ENCODE results near the gene ADAMTSL3. TPM values are rescaled to one million over a fixed set of nuclear protein-coding genes. Genes with fewer than 3 reads are reported as not detected.

ADAMTSL3 gene
- total and polyA plus RNA-seq, 2 experiments from 2014 or later = 0.61 to 0.87 TPM

DNA sequence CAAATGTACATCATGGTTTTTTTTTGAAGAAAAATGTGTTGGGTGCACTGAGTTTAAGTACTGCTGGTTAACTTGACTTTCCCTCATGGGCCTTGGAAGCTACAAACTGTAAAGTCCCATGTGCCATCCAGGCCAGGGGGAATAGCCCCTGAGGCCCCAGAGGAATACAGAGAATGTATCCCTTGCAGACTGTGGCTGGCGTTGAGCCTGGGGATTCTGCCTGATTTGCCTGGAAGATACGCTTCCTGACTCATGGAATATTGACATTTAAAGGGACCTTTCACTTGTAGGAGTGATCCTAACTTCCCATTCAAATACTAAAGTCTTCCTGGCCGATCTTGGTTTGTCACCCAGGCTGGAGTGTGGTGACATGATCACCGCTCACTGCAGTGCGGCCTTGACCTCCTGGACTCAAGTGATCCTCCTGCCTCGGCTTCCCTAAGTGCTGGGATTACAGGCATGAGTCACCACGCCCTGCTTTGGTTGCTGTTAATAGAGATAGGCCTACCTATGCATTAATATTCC lies 42.0 kb downstream of the ADAMTSL3 start:
- Mint-ChIP-seq H3K27me3 (ENCODE audit: insufficient read depth, low read depth, poor library complexity) (peaks cover 2% of the 10 kb centered on the region), H3K27ac (no peak overlapping the region)
- no peak for TF ChIP-seq STAT1 (IDR thresholded peaks at IDR 0.05; ENCODE audit: unreplicated experiment)
- TF ChIP-seq, protein P1, sequence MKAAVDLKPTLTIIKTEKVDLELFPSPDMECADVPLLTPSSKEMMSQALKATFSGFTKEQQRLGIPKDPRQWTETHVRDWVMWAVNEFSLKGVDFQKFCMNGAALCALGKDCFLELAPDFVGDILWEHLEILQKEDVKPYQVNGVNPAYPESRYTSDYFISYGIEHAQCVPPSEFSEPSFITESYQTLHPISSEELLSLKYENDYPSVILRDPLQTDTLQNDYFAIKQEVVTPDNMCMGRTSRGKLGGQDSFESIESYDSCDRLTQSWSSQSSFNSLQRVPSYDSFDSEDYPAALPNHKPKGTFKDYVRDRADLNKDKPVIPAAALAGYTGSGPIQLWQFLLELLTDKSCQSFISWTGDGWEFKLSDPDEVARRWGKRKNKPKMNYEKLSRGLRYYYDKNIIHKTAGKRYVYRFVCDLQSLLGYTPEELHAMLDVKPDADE (IDR thresholded peaks at IDR 0.05) = no peak
- TF ChIP-seq, protein P2, sequence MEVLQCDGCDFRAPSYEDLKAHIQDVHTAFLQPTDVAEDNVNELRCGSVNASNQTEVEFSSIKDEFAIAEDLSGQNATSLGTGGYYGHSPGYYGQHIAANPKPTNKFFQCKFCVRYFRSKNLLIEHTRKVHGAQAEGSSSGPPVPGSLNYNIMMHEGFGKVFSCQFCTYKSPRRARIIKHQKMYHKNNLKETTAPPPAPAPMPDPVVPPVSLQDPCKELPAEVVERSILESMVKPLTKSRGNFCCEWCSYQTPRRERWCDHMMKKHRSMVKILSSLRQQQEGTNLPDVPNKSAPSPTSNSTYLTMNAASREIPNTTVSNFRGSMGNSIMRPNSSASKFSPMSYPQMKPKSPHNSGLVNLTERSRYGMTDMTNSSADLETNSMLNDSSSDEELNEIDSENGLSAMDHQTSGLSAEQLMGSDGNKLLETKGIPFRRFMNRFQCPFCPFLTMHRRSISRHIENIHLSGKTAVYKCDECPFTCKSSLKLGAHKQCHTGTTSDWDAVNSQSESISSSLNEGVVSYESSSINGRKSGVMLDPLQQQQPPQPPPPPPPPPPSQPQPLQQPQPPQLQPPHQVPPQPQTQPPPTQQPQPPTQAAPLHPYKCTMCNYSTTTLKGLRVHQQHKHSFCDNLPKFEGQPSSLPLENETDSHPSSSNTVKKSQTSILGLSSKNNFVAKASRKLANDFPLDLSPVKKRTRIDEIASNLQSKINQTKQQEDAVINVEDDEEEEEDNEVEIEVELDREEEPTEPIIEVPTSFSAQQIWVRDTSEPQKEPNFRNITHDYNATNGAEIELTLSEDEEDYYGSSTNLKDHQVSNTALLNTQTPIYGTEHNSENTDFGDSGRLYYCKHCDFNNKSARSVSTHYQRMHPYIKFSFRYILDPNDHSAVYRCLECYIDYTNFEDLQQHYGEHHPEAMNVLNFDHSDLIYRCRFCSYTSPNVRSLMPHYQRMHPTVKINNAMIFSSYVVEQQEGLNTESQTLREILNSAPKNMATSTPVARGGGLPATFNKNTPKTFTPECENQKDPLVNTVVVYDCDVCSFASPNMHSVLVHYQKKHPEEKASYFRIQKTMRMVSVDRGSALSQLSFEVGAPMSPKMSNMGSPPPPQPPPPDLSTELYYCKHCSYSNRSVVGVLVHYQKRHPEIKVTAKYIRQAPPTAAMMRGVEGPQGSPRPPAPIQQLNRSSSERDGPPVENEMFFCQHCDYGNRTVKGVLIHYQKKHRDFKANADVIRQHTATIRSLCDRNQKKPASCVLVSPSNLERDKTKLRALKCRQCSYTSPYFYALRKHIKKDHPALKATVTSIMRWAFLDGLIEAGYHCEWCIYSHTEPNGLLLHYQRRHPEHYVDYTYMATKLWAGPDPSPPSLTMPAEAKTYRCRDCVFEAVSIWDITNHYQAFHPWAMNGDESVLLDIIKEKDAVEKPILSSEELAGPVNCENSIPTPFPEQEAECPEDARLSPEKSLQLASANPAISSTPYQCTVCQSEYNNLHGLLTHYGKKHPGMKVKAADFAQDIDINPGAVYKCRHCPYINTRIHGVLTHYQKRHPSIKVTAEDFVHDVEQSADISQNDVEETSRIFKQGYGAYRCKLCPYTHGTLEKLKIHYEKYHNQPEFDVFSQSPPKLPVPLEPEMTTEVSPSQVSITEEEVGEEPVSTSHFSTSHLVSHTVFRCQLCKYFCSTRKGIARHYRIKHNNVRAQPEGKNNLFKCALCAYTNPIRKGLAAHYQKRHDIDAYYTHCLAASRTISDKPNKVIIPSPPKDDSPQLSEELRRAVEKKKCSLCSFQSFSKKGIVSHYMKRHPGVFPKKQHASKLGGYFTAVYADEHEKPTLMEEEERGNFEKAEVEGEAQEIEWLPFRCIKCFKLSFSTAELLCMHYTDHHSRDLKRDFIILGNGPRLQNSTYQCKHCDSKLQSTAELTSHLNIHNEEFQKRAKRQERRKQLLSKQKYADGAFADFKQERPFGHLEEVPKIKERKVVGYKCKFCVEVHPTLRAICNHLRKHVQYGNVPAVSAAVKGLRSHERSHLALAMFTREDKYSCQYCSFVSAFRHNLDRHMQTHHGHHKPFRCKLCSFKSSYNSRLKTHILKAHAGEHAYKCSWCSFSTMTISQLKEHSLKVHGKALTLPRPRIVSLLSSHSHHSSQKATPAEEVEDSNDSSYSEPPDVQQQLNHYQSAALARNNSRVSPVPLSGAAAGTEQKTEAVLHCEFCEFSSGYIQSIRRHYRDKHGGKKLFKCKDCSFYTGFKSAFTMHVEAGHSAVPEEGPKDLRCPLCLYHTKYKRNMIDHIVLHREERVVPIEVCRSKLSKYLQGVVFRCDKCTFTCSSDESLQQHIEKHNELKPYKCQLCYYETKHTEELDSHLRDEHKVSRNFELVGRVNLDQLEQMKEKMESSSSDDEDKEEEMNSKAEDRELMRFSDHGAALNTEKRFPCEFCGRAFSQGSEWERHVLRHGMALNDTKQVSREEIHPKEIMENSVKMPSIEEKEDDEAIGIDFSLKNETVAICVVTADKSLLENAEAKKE (CRISPR knock-in tag; IDR thresholded peaks at IDR 0.05) = no peak
- TF ChIP-seq, protein P3, sequence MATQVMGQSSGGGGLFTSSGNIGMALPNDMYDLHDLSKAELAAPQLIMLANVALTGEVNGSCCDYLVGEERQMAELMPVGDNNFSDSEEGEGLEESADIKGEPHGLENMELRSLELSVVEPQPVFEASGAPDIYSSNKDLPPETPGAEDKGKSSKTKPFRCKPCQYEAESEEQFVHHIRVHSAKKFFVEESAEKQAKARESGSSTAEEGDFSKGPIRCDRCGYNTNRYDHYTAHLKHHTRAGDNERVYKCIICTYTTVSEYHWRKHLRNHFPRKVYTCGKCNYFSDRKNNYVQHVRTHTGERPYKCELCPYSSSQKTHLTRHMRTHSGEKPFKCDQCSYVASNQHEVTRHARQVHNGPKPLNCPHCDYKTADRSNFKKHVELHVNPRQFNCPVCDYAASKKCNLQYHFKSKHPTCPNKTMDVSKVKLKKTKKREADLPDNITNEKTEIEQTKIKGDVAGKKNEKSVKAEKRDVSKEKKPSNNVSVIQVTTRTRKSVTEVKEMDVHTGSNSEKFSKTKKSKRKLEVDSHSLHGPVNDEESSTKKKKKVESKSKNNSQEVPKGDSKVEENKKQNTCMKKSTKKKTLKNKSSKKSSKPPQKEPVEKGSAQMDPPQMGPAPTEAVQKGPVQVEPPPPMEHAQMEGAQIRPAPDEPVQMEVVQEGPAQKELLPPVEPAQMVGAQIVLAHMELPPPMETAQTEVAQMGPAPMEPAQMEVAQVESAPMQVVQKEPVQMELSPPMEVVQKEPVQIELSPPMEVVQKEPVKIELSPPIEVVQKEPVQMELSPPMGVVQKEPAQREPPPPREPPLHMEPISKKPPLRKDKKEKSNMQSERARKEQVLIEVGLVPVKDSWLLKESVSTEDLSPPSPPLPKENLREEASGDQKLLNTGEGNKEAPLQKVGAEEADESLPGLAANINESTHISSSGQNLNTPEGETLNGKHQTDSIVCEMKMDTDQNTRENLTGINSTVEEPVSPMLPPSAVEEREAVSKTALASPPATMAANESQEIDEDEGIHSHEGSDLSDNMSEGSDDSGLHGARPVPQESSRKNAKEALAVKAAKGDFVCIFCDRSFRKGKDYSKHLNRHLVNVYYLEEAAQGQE (IDR thresholded peaks at IDR 0.05; ENCODE audit: unreplicated experiment) = no peak
- no peak for TF ChIP-seq JUNB (IDR thresholded peaks at IDR 0.05; ENCODE audit: unreplicated experiment)
- no peak for TF ChIP-seq NANOG (IDR thresholded peaks at IDR 0.05; ENCODE audit: borderline replicate concordance)
- no peak for TF ChIP-seq EZH2phosphoT487 (IDR thresholded peaks at IDR 0.05; ENCODE audit: unreplicated experiment)
- TF ChIP-seq, protein P4, sequence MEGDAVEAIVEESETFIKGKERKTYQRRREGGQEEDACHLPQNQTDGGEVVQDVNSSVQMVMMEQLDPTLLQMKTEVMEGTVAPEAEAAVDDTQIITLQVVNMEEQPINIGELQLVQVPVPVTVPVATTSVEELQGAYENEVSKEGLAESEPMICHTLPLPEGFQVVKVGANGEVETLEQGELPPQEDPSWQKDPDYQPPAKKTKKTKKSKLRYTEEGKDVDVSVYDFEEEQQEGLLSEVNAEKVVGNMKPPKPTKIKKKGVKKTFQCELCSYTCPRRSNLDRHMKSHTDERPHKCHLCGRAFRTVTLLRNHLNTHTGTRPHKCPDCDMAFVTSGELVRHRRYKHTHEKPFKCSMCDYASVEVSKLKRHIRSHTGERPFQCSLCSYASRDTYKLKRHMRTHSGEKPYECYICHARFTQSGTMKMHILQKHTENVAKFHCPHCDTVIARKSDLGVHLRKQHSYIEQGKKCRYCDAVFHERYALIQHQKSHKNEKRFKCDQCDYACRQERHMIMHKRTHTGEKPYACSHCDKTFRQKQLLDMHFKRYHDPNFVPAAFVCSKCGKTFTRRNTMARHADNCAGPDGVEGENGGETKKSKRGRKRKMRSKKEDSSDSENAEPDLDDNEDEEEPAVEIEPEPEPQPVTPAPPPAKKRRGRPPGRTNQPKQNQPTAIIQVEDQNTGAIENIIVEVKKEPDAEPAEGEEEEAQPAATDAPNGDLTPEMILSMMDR (conservative IDR thresholded peaks at IDR 0.05; ENCODE audit: low read depth in 2 of 2) = no peak
- no peak for TF ChIP-seq POLR2AphosphoS5 (IDR thresholded peaks at IDR 0.05; ENCODE audit: low read depth)
- TF ChIP-seq ZNF114 (CRISPR knock-in tag; IDR thresholded peaks at IDR 0.05) = no peak
- no peak for TF ChIP-seq EZH2 (IDR thresholded peaks at IDR 0.05; ENCODE audit: low read depth, unreplicated experiment)
- TF ChIP-seq CREB1 (CRISPR knock-in tag; IDR thresholded peaks at IDR 0.05; ENCODE audit: low read depth) = no peak
- no peak for TF ChIP-seq ZNF331 (CRISPR knock-in tag; IDR thresholded peaks at IDR 0.05; ENCODE audit: low read depth)

More for the DNA sequence above, 42.0 kb downstream of the ADAMTSL3 start:
- no peaks in the 10 kb centered on the region for H3K36me3 ChIP-seq (ENCODE audit: insufficient read depth)
- H3K4me1 ChIP-seq (ENCODE audit: insufficient read depth) = peaks cover 14% of the 10 kb centered on the region; the same call in 1 of the 2 replicates
- DNase-seq (ENCODE audit: low spot score) = no peak
- H3K4me2 ChIP-seq = no peak overlapping the region
- no peak overlapping the region for H3K4me3 ChIP-seq
- no peak overlapping the region for H3K4me3 Mint-ChIP-seq
- H3K27me3 ChIP-seq (ENCODE audit: insufficient read depth) = no peaks in the 10 kb centered on the region
- peaks cover 17% of the 10 kb centered on the region for H3K9me2 ChIP-seq (ENCODE audit: insufficient read depth)
- no peaks in the 10 kb centered on the region for H3F3A ChIP-seq (replicated peaks; ENCODE audit: low read depth)
- H3K79me2 ChIP-seq (replicated peaks; ENCODE audit: insufficient read depth) = no peaks in the 10 kb centered on the region
- no peak for ATAC-seq
- no peaks in the 10 kb centered on the region for H4K20me1 ChIP-seq (replicated peaks; ENCODE audit: insufficient read depth)
- peaks cover 28% of the 10 kb centered on the region for H3K4me1 Mint-ChIP-seq
- no peaks in the 10 kb centered on the region for H3K9me3 Mint-ChIP-seq
- H3K36me3 Mint-ChIP-seq (ENCODE audit: low read depth) = no peaks in the 10 kb centered on the region
- no peak overlapping the region for H3K27ac ChIP-seq (ENCODE audit: low read depth)
- no peak overlapping the region for H2AFZ ChIP-seq
